ENCODE measurements around the gene LRRN4. TPM values are rescaled to one million over a fixed set of nuclear protein-coding genes. Genes with fewer than 3 reads are reported as not detected.
A peak's percentile ranks its signal among the peaks of the same experiment; 100 is the strongest.

Gene LRRN4
- total RNA-seq, 6 experiments from 2014 or later: 0.10 to 0.31 (median 0.18) TPM; not detected in 2

GRCh38 chr20:6075428-6076219, 21.8 kb upstream of the LRRN4 start:
- WGBS (ENCODE audit: insufficient coverage, low coverage, low lambda C conversion rate, missing lambda C conversion rate): 18% methylated on average over 6 of the region's 8 CpGs
- peak; percentile 48 to 69 (median 60) for ATAC-seq
- DNase-seq: no peak
- intact Hi-C loops (cut with DNase I): loop anchor here in 1 of 2 donors (10.0 kb wide), 2 partner anchors 271 to 551 kb away; no protein-coding TSS in a partner anchor
- H3K9me3 ChIP-seq: no peaks in the 10 kb centered on the region
- no peaks in the 10 kb centered on the region for H3K27me3 ChIP-seq
- peak overlapping the region; percentile 10 to 67 (median 41) for H3K27ac ChIP-seq
- no peaks in the 10 kb centered on the region for H3K36me3 ChIP-seq
- H3K4me1 ChIP-seq: peaks cover 0 to 38% (median 15%) of the 10 kb centered on the region in 4 donors
- H3K4me3 ChIP-seq: no peak overlapping the region
- TF ChIP-seq POLR2A (IDR thresholded peaks at IDR 0.05): no peak
- TF ChIP-seq, protein P1, sequence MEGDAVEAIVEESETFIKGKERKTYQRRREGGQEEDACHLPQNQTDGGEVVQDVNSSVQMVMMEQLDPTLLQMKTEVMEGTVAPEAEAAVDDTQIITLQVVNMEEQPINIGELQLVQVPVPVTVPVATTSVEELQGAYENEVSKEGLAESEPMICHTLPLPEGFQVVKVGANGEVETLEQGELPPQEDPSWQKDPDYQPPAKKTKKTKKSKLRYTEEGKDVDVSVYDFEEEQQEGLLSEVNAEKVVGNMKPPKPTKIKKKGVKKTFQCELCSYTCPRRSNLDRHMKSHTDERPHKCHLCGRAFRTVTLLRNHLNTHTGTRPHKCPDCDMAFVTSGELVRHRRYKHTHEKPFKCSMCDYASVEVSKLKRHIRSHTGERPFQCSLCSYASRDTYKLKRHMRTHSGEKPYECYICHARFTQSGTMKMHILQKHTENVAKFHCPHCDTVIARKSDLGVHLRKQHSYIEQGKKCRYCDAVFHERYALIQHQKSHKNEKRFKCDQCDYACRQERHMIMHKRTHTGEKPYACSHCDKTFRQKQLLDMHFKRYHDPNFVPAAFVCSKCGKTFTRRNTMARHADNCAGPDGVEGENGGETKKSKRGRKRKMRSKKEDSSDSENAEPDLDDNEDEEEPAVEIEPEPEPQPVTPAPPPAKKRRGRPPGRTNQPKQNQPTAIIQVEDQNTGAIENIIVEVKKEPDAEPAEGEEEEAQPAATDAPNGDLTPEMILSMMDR (IDR thresholded peaks at IDR 0.05): no peak

DNA sequence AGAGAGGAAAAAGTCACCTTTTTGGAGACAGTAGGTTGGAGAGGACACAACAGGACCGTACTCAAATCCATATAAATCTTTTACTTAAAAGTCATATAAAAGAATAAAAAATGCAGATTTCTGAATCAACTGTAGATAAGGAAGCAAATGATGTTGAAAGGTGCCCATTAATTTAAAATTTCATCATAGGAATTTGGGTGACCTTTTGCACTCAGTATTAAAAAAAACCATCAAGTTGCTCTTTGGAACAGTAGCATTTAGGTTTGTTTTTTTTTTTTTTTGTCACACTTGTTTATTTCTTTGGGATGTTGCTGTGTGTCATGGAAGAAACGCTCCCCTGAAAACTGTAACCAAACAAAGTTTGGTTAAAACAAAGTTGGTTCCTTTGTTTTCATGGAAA, 20.9 kb upstream of the LRRN4 start:
- DNase-seq (no peak), ATAC-seq (peak in 2 of 4 donors; percentile 19 to 23)
- H3K36me3 ChIP-seq: no peaks in the 10 kb centered on the region
- intact Hi-C loops (cut with DNase I): loop anchor here in 1 of 2 donors (10.0 kb wide), 2 partner anchors 270 to 550 kb away; no protein-coding TSS in a partner anchor
- H3K4me1 ChIP-seq: peaks cover 0 to 47% (median 15%) of the 10 kb centered on the region in 4 donors
- H3K9me3 ChIP-seq: no peaks in the 10 kb centered on the region
- 28% methylated on average over 2 of the region's 2 CpGs for WGBS (ENCODE audit: insufficient coverage, low coverage, low lambda C conversion rate, missing lambda C conversion rate)
- TF ChIP-seq POLR2A (IDR thresholded peaks at IDR 0.05): no peak
- peak overlapping the region in 1 of 3 donors; percentile 67 for H3K27ac ChIP-seq
- H3K4me3 ChIP-seq: no peak overlapping the region
- no peaks in the 10 kb centered on the region for H3K27me3 ChIP-seq

GRCh38 chr20:6074145-6074561, 20.3 kb upstream of the LRRN4 start:
- peak in 1 of 3 donors; percentile 57 for DNase-seq
- H3K4me1 ChIP-seq: peaks cover 0 to 53% (median 15%) of the 10 kb centered on the region in 4 donors
- no peaks in the 10 kb centered on the region for H3K27me3 ChIP-seq
- peak; percentile 82 to 88 (median 84) for ATAC-seq
- H3K36me3 ChIP-seq: no peaks in the 10 kb centered on the region
- 35% methylated on average over 2 of the region's 2 CpGs for WGBS (ENCODE audit: insufficient coverage, low coverage, low lambda C conversion rate, missing lambda C conversion rate)
- intact Hi-C loops (cut with DNase I): loop anchor here in 1 of 2 donors (10.0 kb wide), 2 partner anchors 269 to 549 kb away; no protein-coding TSS in a partner anchor
- no peak for TF ChIP-seq POLR2A (IDR thresholded peaks at IDR 0.05)
- TF ChIP-seq, protein P1 (IDR thresholded peaks at IDR 0.05): peak; percentile 47 to 56 (median 50)
- no peaks in the 10 kb centered on the region for H3K9me3 ChIP-seq
- no peak overlapping the region for H3K4me3 ChIP-seq
- peak overlapping the region in 1 of 3 donors; percentile 67 for H3K27ac ChIP-seq

- ATAC-seq (no peak), DNase-seq (no peak)
These were observed 17.2 kb upstream of the LRRN4 start for GRCh38 chr20:6070829-6071695.

More at GRCh38 chr20:6070829-6071695, 17.2 kb upstream of the LRRN4 start:
- intact Hi-C loops (cut with DNase I): loop anchor here in 1 of 2 donors (10.0 kb wide), 2 partner anchors 266 to 546 kb away; no protein-coding TSS in a partner anchor
- no peaks in the 10 kb centered on the region for H3K9me3 ChIP-seq
- no peak overlapping the region for H3K27ac ChIP-seq
- H3K36me3 ChIP-seq: no peaks in the 10 kb centered on the region
- H3K4me1 ChIP-seq: peaks cover 0 to 57% (median 11%) of the 10 kb centered on the region in 4 donors
- 88% methylated on average over 2 of the region's 6 CpGs for WGBS (ENCODE audit: insufficient coverage, low coverage, low lambda C conversion rate, missing lambda C conversion rate)
- no peak overlapping the region for H3K4me3 ChIP-seq
- TF ChIP-seq POLR2A (IDR thresholded peaks at IDR 0.05): no peak
- TF ChIP-seq, protein P1 (IDR thresholded peaks at IDR 0.05): no peak
- no peaks in the 10 kb centered on the region for H3K27me3 ChIP-seq
